ENCODE results near the gene RHOXF2B.
"Not testable (repeated sequence)": the region's sequence is repeated elsewhere in the genome, so short reads cannot be mapped to it uniquely, and the experiment has no call there.

The RHOXF2B gene

GRCh38 chrX:120077590-120077989, at the start of gene RHOXF2B:
Gene RHOXF2B, minus strand, starts transcription at chrX:120077690. Its CDS starts 138 bp downstream, at chrX:120077552.
- DNase-seq: not testable (repeated sequence)

- DNase-seq: no peak
Measured at GRCh38 chrX:120125444-120125843, 48.0 kb upstream of the RHOXF2B start.

GRCh38 chrX:120120223-120120622, 42.7 kb upstream of the RHOXF2B start:
- DNase-seq: no peak

GRCh38 chrX:120115438-120115963, 38.0 kb upstream of the RHOXF2B start, which contains the start of gene RHOXF1:
Gene RHOXF1, minus strand, starts transcription at chrX:120115913. Its CDS starts 51 bp downstream, at chrX:120115862.
- DNase-seq: no peak

DNA sequence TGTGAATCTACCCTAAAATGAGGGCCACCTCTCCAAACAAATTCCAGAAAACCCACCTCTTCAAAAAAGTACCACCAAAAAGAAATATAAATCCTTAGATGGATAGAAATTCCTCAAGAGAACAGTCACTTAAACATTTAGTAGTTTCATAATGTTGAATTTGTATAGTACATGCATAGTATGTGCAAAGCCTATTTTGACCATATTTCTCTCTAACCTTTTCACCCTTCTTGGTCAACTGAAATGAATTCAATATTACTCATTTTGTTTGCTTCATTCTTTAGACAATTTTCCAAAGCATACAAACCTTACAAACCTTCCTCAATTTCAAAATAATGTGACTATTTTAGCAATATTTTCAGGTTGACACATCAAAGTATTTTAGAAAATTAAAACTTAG, 34.1 kb upstream of the RHOXF2B start:
- no peak for DNase-seq

GRCh38 chrX:120109378-120109777, 31.9 kb upstream of the RHOXF2B start:
- no peak for DNase-seq

- DNase-seq: not testable (repeated sequence)
Measured at GRCh38 chrX:120104707-120105106, 27.2 kb upstream of the RHOXF2B start.

GRCh38 chrX:120101057-120101456, 23.6 kb upstream of the RHOXF2B start:
- DNase-seq: not testable (repeated sequence)

DNA sequence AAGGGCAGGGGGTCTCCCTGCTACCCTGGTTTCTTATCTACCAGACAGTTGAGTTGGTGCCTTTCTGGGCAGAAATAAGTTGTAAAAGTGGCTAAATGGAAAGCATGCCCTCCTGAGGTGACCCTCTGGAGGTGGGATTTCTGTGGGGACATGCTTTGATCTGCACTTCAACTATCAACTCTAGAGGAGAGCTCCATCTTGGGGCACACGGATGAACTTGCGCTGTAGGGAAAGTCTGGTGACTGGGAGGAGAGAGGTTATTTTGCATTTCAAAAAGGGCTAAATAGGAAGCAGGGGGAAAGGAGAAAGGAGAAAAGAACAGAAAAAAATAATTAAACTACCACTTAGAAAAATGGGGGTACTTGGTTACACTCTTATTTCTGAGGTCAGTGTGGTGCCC, 12.7 kb upstream of the RHOXF2B start:
- no peak for DNase-seq

DNA sequence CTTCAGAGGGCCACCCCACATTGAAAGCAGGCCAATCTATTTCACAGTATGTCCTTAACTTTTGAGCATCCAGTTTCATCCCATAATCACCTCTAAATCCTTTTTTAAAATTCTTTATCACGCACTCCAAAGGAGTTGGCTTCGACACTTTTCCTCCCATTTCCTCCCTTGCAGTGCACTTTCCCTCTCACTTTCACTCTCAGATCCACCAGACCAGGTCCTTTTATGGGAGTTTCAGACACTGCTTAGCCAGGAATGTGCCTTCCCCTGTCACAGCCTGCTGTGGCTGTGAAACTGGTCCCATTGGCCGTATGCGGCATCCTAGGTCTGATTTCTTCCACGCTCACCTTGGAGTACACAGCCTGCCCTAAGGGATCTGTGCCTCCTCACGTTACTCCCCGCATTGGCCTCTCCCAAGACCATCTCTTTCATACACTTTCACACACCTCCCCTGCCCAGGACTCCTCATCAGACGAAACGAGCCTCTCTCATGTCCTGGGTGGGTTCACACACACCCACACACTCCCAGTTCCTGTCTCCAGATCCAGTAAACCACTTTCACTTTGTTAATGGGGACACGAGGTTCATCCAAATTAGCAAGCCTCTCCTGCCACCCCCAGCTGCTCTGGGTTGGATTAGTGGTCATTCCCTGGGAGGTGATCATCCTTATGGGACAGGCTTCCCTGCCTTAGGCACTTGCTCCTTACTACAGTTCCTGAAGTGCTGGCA, 10.0 kb upstream of the RHOXF2B start:
- no peak for DNase-seq

DNA sequence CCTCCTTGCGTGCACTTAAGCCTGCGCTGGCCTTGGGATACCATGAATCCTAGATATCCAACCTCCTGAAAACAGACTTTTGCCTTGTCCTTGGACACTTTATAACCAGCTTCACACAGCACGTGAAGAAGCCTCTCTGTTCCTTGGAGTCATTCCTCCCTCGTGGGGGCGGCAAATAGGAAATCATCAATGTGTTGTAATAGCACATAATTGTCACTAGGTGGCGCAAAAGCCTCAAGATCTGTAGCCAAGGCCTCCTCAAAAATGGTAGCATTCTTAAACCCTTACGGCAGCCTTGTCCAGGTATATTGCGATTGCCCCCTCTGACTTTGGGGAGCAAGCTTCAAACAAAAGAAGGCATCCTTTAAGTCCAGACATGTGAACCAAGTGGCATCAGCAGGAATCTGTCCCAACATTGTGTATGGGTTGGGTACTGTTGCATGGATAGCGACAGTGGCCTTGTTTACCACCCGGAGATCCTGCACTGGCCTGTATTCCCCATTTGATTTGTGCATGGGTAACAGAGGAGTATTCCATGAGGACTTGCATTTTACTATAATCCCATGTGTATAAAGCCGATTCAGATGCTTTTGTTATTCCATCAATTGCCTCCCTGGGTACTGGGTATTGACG, 8.2 kb upstream of the RHOXF2B start:
- not testable (repeated sequence) for DNase-seq

GRCh38 chrX:120066169-120066568, 11.3 kb downstream of the RHOXF2B start:
- DNase-seq: not testable (repeated sequence)

DNA sequence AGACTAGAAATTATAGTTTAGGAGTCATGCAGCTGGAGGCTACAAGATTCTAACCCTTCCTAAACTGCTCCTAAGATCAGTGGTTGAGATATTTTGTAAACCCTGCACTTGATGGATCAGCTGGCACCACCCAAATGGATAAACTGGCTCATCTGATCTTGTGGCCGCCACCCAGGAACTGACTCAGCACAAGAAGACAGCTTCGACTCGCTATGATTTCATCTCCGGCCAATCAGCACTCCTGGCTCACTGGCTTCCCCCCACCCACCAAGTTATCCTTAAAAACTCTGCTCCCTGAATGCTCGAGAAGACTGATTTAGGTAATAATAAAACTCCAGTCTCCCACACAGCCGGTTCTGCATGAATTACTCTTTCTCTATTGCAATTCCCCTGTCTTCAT, 34.8 kb downstream of the RHOXF2B start:
- DNase-seq: not testable (repeated sequence)

GRCh38 chrX:120042247-120042646, 35.2 kb downstream of the RHOXF2B start:
- not testable (repeated sequence) for DNase-seq

DNA sequence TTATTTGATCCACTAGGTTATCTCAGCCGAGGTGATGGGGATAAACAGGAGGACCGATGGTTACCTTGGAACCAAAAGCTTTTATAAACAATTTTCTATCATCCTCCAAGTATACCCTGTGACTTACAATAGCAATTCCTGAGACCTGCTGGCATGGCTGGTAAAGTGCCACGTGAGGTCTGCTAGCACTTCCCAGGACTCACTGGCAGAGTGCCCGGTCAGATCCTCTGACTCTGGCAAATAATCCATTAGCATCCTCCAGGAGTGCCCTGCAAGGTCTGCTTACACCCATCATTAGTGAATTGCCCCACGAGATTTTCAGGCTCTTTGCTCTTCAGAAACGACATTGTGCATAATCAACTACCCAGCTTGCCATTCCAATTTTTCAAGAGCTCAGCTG, 37.3 kb downstream of the RHOXF2B start:
- not testable (repeated sequence) for DNase-seq

DNA sequence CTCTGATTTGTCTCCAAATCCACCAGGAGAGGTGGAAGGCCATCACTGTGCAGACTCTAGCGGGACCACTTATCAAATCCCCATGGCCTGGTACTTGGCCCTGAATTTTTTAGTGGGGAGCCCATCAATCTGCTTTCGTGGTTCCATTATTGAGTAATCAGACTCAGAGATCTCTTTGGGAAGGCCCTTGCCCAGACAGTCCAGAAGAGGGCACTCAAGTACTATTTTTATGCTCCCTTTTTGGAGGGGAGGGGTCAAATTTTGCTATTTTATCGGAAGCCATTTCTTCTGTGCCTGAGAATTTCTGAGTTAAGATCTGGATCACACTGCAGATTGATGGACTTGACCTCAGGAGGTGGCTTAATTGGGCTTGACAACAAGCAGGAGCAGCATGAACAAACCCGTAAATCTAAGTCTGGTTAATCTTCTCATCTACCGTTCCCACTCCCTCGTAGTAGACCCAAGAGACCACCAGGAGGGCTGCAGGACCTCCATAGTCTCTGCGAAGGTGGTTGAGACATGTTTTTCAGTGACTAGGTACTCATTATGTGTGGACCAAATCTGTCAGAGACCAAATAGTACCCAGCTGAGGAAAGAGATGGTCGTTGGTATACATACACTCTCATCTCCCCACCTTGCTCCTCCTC, 38.3 kb downstream of the RHOXF2B start:
- DNase-seq: not testable (repeated sequence)

DNA sequence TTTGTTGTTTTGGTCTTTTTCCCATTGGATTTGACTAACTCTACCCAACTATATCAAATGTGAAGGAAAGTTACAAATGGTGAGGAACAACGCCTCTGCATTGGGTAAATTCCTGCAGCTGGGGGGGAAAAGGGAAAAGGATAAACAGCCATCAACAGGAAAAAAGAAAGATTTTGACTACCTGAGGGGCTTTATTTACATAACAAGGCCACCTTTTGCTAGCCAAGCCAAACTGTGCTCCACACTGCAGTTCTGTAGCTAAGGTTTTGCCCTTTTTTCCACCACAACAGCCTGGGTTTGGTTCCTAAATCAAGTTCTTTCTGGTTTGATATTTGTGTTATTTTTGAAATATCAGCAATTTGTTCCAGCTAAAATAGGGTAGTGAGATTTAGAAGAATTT, 40.8 kb downstream of the RHOXF2B start:
- no peak for DNase-seq

DNA sequence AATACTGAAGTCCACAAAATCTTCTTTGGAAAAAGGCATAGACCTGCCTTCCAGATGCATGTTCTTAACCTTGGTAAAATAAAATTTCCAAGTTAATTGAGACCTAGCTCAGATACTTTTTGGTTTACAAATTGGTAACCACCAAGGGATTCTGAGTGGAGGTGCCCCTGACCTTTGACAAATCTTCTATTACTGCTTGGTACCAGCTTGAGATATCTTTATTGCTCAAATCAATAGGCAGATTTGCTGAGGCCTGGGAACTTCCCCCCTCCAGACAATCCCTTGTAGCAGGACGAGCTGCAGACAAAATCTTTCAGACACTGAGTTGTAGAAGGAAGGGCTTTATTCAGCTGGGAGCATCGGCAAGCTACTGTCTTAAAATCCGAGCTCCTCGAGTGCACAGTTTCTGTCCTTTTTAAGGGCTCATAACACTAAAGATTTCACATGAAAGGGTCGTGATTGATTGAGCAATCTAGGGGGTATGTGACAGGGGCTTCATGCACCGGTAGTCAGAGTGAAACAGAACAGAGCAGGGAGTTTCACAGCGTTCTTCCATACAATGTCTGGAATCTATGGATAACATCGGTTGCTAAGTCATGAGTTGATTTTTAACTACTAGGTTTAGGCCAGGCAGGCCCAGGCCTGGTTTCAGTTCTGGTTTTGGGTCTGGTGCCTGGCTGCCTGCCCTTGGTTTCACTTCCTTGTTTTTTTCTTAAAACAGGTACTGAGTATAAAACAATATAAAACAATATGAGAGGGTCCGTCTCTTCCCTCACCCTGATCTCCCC, 41.8 kb downstream of the RHOXF2B start:
- DNase-seq: not testable (repeated sequence)

- no peak for DNase-seq
Measured at GRCh38 chrX:120029354-120029753, 48.1 kb downstream of the RHOXF2B start.

GRCh38 chrX:120023259-120023658, 54.2 kb downstream of the RHOXF2B start:
- DNase-seq: no peak

GRCh38 chrX:120022763-120023162, 54.7 kb downstream of the RHOXF2B start:
- DNase-seq: no peak

Data from NCI-H446 (cell line).